Measurements from ENCODE around the gene TAGAP. TPM values are rescaled to one million over a fixed set of nuclear protein-coding genes. Genes with fewer than 3 reads are reported as not detected.
A peak's percentile ranks its signal among the peaks of the same experiment; 100 is the strongest.

TAGAP gene
- not detected in 2 replicates for total RNA-seq (2014; rRNA removed; shearing (Covaris generic))

- DNase-seq (ENCODE audit: low read depth): no peak
Measured at GRCh38 chr6:159044899-159045727, at the start of gene TAGAP. Gene TAGAP (minus strand): TSS chr6:159044991. CDS start chr6:159044146, 845 bp downstream.

- DNase-seq (ENCODE audit: low read depth): no peak
Measured at GRCh38 chr6:159093609-159094443, 49.0 kb upstream of the TAGAP start.

GRCh38 chr6:159092631-159093030 lies 47.8 kb upstream of the TAGAP start:
- no peak for DNase-seq (ENCODE audit: low read depth)

- no peak for DNase-seq (ENCODE audit: low read depth)
Measured at GRCh38 chr6:159090530-159091480, 46.0 kb upstream of the TAGAP start.

GRCh38 chr6:159089909-159090308 lies 45.1 kb upstream of the TAGAP start:
- no peak for DNase-seq (ENCODE audit: low read depth)

GRCh38 chr6:159089443-159089842 lies 44.7 kb upstream of the TAGAP start:
- no peak for DNase-seq (ENCODE audit: low read depth)

- no peak for DNase-seq (ENCODE audit: low read depth)
Measured at GRCh38 chr6:159086033-159086618, 41.3 kb upstream of the TAGAP start.

- no peak for DNase-seq (ENCODE audit: low read depth)
Measured at GRCh38 chr6:159085396-159085895, 40.7 kb upstream of the TAGAP start.

GRCh38 chr6:159084493-159085091 lies 39.8 kb upstream of the TAGAP start:
- DNase-seq (ENCODE audit: low read depth): no peak

GRCh38 chr6:159083146-159083545 lies 38.4 kb upstream of the TAGAP start:
- no peak for DNase-seq (ENCODE audit: low read depth)

- DNase-seq (ENCODE audit: low read depth): no peak
Measured at GRCh38 chr6:159082039-159082815, 37.4 kb upstream of the TAGAP start.

GRCh38 chr6:159080217-159080976 lies 35.6 kb upstream of the TAGAP start:
- no peak for DNase-seq (ENCODE audit: low read depth)

- DNase-seq (ENCODE audit: low read depth): no peak
Measured at GRCh38 chr6:159079367-159079766, 34.6 kb upstream of the TAGAP start.

GRCh38 chr6:159077123-159077522 lies 32.3 kb upstream of the TAGAP start:
- DNase-seq (ENCODE audit: low read depth): no peak

GRCh38 chr6:159075506-159076228 lies 30.9 kb upstream of the TAGAP start:
- DNase-seq (ENCODE audit: low read depth): peak; percentile 27

GRCh38 chr6:159074876-159075275 lies 30.1 kb upstream of the TAGAP start:
- no peak for DNase-seq (ENCODE audit: low read depth)

- peak; percentile 55 for DNase-seq (ENCODE audit: low read depth)
Measured at GRCh38 chr6:159074120-159074684, 29.4 kb upstream of the TAGAP start.

Measured in Daoy (cell line).